HG03565 (cell line): ENCODE data around the gene NCOR1.
"Not testable (repeated sequence)": the region's sequence is repeated elsewhere in the genome, so short reads cannot be mapped to it uniquely, and the experiment has no call there.

Experiments
- ATAC-seq: cut with Tn5 transposase; IDR thresholded peaks from one replicate; pipeline ENCODE4 v1.9.1; 2021; ENCODE audit warnings: mild to moderate bottlenecking, moderate library complexity; ENCODE audit not compliant: unreplicated experiment

Gene NCOR1

GRCh38 chr17:16215273-16215964, at the start of gene NCOR1:
Gene NCOR1 (minus strand): TSS chr17:16215534. CDS start chr17:16194569, 20,965 bp downstream.
- ATAC-seq, result peak; percentile 64

- no peak for ATAC-seq
These were observed 46.9 kb upstream of the NCOR1 start for GRCh38 chr17:16262201-16262600.

GRCh38 chr17:16261049-16261448, 45.7 kb upstream of the NCOR1 start:
- ATAC-seq, result no peak

- ATAC-seq, result no peak
These were observed 44.6 kb upstream of the NCOR1 start for GRCh38 chr17:16259926-16260325.

- no peak for ATAC-seq
These were observed 43.6 kb upstream of the NCOR1 start for GRCh38 chr17:16258901-16259300.

- ATAC-seq, result no peak
These were observed 40.2 kb upstream of the NCOR1 start for GRCh38 chr17:16255481-16255921.

- no peak for ATAC-seq
These were observed 39.6 kb upstream of the NCOR1 start for GRCh38 chr17:16254773-16255400.

- ATAC-seq, result no peak
These were observed 36.2 kb upstream of the NCOR1 start for GRCh38 chr17:16251556-16251955.

GRCh38 chr17:16251043-16251442, 35.7 kb upstream of the NCOR1 start:
- no peak for ATAC-seq

- ATAC-seq, result no peak
These were observed 35.3 kb upstream of the NCOR1 start for GRCh38 chr17:16250635-16251034.

GRCh38 chr17:16247586-16247984, 32.3 kb upstream of the NCOR1 start:
- no peak for ATAC-seq

- ATAC-seq, result no peak
These were observed 28.6 kb upstream of the NCOR1 start for GRCh38 chr17:16243801-16244567.

- ATAC-seq, result no peak
These were observed 28.1 kb upstream of the NCOR1 start for GRCh38 chr17:16243385-16243784.

GRCh38 chr17:16241906-16242399, 26.6 kb upstream of the NCOR1 start:
- no peak for ATAC-seq

- ATAC-seq, result no peak
These were observed 24.6 kb upstream of the NCOR1 start for GRCh38 chr17:16239931-16240330.

- ATAC-seq, result no peak
These were observed 17.1 kb upstream of the NCOR1 start for GRCh38 chr17:16232391-16232790.

GRCh38 chr17:16229912-16230561, 14.7 kb upstream of the NCOR1 start:
- ATAC-seq, result not testable (repeated sequence)

- no peak for ATAC-seq
These were observed 7.1 kb upstream of the NCOR1 start for GRCh38 chr17:16222406-16222805.

- no peak for ATAC-seq
These were observed 1.8 kb upstream of the NCOR1 start, which contains the start of gene PIGL for GRCh38 chr17:16217002-16217635. Gene PIGL (plus strand): TSS chr17:16217210. CDS start chr17:16217227, 17 bp downstream.

- ATAC-seq, result not testable (repeated sequence)
These were observed 1.1 kb upstream of the NCOR1 start for GRCh38 chr17:16216341-16217001.
